Neural cell (in vitro differentiated cells): Measurements from ENCODE around the gene RASGEF1C. TPM values are rescaled to one million over a fixed set of nuclear protein-coding genes. Genes with fewer than 3 reads are reported as not detected.

Experiments
- H2AFZ ChIP-seq: fragments of 200-600, 300-800 bp; sonication (generic), shearing (Covaris generic); 2 replicates; pipeline ENCODE4 v1.6.0; 2014; ENCODE audit warnings: low read depth, mild to moderate bottlenecking, antibody characterized with exemption, low read length, moderate library complexity
- H3F3A ChIP-seq: fragments of 200-600 bp; shearing (Covaris generic); 2 replicates; pipeline ENCODE4 v1.6.1; 2016; ENCODE audit warnings: mild to moderate bottlenecking, moderate library complexity, mixed read lengths, antibody characterized with exemption, low read length; ENCODE audit not compliant: insufficient read depth, poor library complexity, severe bottlenecking
- H3K27ac ChIP-seq: fragments of 200-600, 300-800 bp; sonication (generic), shearing (Covaris generic); 2 replicates; pipeline ENCODE4 v1.5.1; 2014; ENCODE audit warnings: mild to moderate bottlenecking, low read length, moderate library complexity
- H3K27me3 ChIP-seq: fragments of 300-800, 200-600 bp; sonication (generic), shearing (Covaris generic); 2 replicates; pipeline ENCODE4 v1.6.0; 2014; ENCODE audit warnings: mild to moderate bottlenecking, low read depth, low read length, moderate library complexity; ENCODE audit not compliant: insufficient read depth
- H3K36me3 ChIP-seq: fragments of 300-800, 200-600 bp; sonication (generic), shearing (Covaris generic); 2 replicates; pipeline ENCODE4 v1.5.1; 2014; ENCODE audit warnings: mild to moderate bottlenecking, antibody characterized with exemption, low read length, moderate library complexity; ENCODE audit not compliant: insufficient read depth
- H3K4me2 ChIP-seq: fragments of 300-800, 200-600 bp; sonication (generic), shearing (Covaris generic); 2 replicates; pipeline ENCODE4 v1.6.0; 2014; ENCODE audit warnings: mild to moderate bottlenecking, low read length
- H3K4me3 ChIP-seq: fragments of 300-800, 200-600 bp; sonication (generic), shearing (Covaris generic); 2 replicates; pipeline ENCODE4 v1.5.1; 2014; ENCODE audit warnings: mild to moderate bottlenecking, low read length, moderate library complexity
- H3K79me2 ChIP-seq: fragments of 200-600 bp; shearing (Covaris generic); replicated peaks from 2 replicates; pipeline ENCODE4 v1.6.0; 2014; ENCODE audit warnings: mild to moderate bottlenecking, low read length, moderate library complexity; ENCODE audit not compliant: insufficient read depth
- H3K9ac ChIP-seq: fragments of 300-800, 200-600 bp; sonication (generic), shearing (Covaris generic); 2 replicates; pipeline ENCODE4 v1.6.1; 2016; ENCODE audit warnings: mild to moderate bottlenecking, low read length, mixed read lengths
- H3K9me2 ChIP-seq: fragments of 200-600 bp; shearing (Covaris generic); 2 replicates; pipeline ENCODE4 v1.6.1; 2016; ENCODE audit warnings: mild to moderate bottlenecking, low read length, mixed read lengths; ENCODE audit not compliant: insufficient read depth
- H3K9me3 ChIP-seq: fragments of 200-600, 300-800 bp; sonication (generic), shearing (Covaris generic); 2 replicates; pipeline ENCODE4 v1.6.1; 2016; ENCODE audit warnings: mild to moderate bottlenecking, mixed run types, low read length, moderate library complexity, mixed read lengths
- H4K20me1 ChIP-seq: fragments of 200-600 bp; shearing (Covaris generic); 2 replicates; pipeline ENCODE4 v1.6.1; 2016; ENCODE audit warnings: mild to moderate bottlenecking, mixed run types; ENCODE audit not compliant: insufficient read depth
- EP300 ChIP-seq: fragments of 450-650 bp; conservative IDR thresholded peaks from 2 replicates; pipeline ENCODE4 v1.6.1; 2014; ENCODE audit warnings: antibody characterized with exemption, mild to moderate bottlenecking, moderate library complexity; ENCODE audit not compliant: poor library complexity, severe bottlenecking
- EZH2 ChIP-seq: fragments of 200-600, 300-800 bp; shearing (Covaris generic), sonication (generic); IDR thresholded peaks from 2 replicates; pipeline ENCODE4 v1.6.1; 2014; ENCODE audit warnings: antibody characterized with exemption, low read length, borderline replicate concordance, mild to moderate bottlenecking; ENCODE audit not compliant: insufficient read depth, poor library complexity, severe bottlenecking
- MXI1 ChIP-seq: fragments of 450-650 bp; conservative IDR thresholded peaks from 2 replicates; pipeline ENCODE4 v1.6.1; 2014; ENCODE audit warnings: antibody characterized with exemption, mild to moderate bottlenecking; ENCODE audit not compliant: poor library complexity, severe bottlenecking
- POLR2AphosphoS5 ChIP-seq: IDR thresholded peaks from 2 replicates; pipeline ENCODE4 v1.6.1; 2012
- RAD21 ChIP-seq: fragments of 450-650 bp; conservative IDR thresholded peaks from 2 replicates; pipeline ENCODE4 v1.6.1; 2014; ENCODE audit warnings: antibody characterized with exemption, mild to moderate bottlenecking, moderate library complexity
- SMC3 ChIP-seq: fragments of 450-650 bp; conservative IDR thresholded peaks from 2 replicates; pipeline ENCODE4 v1.6.1; 2014; ENCODE audit warnings: antibody characterized with exemption, mild to moderate bottlenecking, moderate library complexity; ENCODE audit not compliant: poor library complexity
- TAF1 ChIP-seq: IDR thresholded peaks from 2 replicates; pipeline ENCODE4 v1.6.1; 2012; ENCODE audit warnings: low read depth
- polyA plus RNA-seq: library from polyadenylated mRNA; depleted of rRNA; stranded (reverse); fragments of >200 nt; gene quantifications from 2 replicates; pipeline ENCODE4 v1.2.3, GENCODE V29; 2014
- TF ChIP-seq, protein P1 (sequence below): IDR thresholded peaks from 2 replicates; pipeline ENCODE4 v1.6.1; 2012; ENCODE audit warnings: borderline replicate concordance
- TF ChIP-seq, protein P2 (sequence below): fragments of 450-650 bp; IDR thresholded peaks from 2 replicates; pipeline ENCODE4 v1.5.1; 2014; ENCODE audit warnings: antibody characterized with exemption, mild to moderate bottlenecking, moderate library complexity; ENCODE audit not compliant: poor library complexity, severe bottlenecking

The RASGEF1C gene
- polyA plus RNA-seq, 1 donor from 2014 or later = 5.3 TPM

DNA sequence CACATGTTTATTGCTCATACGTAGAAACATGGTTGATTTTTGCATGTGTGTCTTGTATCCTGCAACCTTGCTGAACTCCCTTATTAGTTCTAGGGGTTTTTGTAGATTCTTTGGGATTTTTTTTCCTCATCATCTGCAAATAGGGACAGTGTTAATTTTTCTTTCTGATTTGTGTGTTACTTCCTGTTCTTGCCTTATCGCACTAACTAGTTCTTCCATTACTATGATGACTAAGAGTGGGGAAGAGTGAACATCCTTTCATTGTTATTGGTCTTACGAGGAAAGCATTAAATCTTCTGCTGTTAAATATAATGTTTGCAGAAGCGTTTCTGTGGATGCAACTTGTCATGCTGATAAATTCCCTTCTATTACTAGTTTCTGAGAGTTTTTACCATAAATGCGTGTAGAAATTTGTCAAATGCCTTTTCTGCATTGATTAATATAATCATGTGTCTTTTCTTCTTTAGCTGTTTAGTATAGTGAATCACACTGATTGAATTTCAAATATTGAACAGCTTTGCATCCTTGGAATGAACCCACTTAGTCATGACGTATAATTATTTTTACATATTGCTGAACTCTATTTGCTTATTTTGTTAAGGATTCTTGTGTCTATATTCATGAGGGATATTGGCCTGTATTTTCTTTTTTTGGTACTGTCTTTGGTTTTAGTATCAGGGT, 105.4 kb downstream of the RASGEF1C start:
- H3K4me3 ChIP-seq = no peak overlapping the region
- no peaks in the 10 kb centered on the region for H3K36me3 ChIP-seq
- no peaks in the 10 kb centered on the region for H3F3A ChIP-seq
- TF ChIP-seq RAD21 = no peak
- TF ChIP-seq SMC3 = no peak
- TF ChIP-seq TAF1 = no peak
- TF ChIP-seq EP300 = no peak
- TF ChIP-seq EZH2 = no peak
- no peak for TF ChIP-seq POLR2AphosphoS5
- TF ChIP-seq, protein P1, sequence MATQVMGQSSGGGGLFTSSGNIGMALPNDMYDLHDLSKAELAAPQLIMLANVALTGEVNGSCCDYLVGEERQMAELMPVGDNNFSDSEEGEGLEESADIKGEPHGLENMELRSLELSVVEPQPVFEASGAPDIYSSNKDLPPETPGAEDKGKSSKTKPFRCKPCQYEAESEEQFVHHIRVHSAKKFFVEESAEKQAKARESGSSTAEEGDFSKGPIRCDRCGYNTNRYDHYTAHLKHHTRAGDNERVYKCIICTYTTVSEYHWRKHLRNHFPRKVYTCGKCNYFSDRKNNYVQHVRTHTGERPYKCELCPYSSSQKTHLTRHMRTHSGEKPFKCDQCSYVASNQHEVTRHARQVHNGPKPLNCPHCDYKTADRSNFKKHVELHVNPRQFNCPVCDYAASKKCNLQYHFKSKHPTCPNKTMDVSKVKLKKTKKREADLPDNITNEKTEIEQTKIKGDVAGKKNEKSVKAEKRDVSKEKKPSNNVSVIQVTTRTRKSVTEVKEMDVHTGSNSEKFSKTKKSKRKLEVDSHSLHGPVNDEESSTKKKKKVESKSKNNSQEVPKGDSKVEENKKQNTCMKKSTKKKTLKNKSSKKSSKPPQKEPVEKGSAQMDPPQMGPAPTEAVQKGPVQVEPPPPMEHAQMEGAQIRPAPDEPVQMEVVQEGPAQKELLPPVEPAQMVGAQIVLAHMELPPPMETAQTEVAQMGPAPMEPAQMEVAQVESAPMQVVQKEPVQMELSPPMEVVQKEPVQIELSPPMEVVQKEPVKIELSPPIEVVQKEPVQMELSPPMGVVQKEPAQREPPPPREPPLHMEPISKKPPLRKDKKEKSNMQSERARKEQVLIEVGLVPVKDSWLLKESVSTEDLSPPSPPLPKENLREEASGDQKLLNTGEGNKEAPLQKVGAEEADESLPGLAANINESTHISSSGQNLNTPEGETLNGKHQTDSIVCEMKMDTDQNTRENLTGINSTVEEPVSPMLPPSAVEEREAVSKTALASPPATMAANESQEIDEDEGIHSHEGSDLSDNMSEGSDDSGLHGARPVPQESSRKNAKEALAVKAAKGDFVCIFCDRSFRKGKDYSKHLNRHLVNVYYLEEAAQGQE = no peak
- TF ChIP-seq, protein P2, sequence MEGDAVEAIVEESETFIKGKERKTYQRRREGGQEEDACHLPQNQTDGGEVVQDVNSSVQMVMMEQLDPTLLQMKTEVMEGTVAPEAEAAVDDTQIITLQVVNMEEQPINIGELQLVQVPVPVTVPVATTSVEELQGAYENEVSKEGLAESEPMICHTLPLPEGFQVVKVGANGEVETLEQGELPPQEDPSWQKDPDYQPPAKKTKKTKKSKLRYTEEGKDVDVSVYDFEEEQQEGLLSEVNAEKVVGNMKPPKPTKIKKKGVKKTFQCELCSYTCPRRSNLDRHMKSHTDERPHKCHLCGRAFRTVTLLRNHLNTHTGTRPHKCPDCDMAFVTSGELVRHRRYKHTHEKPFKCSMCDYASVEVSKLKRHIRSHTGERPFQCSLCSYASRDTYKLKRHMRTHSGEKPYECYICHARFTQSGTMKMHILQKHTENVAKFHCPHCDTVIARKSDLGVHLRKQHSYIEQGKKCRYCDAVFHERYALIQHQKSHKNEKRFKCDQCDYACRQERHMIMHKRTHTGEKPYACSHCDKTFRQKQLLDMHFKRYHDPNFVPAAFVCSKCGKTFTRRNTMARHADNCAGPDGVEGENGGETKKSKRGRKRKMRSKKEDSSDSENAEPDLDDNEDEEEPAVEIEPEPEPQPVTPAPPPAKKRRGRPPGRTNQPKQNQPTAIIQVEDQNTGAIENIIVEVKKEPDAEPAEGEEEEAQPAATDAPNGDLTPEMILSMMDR = no peak
- TF ChIP-seq MXI1 = no peak
- no peak overlapping the region for H2AFZ ChIP-seq
- no peaks in the 10 kb centered on the region for H3K27me3 ChIP-seq
- H3K9ac ChIP-seq = no peak overlapping the region
- H3K27ac ChIP-seq = no peak overlapping the region
- H3K9me2 ChIP-seq = no peaks in the 10 kb centered on the region
- no peaks in the 10 kb centered on the region for H4K20me1 ChIP-seq
- H3K79me2 ChIP-seq = no peaks in the 10 kb centered on the region
- no peaks in the 10 kb centered on the region for H3K9me3 ChIP-seq
- no peak overlapping the region for H3K4me2 ChIP-seq

DNA sequence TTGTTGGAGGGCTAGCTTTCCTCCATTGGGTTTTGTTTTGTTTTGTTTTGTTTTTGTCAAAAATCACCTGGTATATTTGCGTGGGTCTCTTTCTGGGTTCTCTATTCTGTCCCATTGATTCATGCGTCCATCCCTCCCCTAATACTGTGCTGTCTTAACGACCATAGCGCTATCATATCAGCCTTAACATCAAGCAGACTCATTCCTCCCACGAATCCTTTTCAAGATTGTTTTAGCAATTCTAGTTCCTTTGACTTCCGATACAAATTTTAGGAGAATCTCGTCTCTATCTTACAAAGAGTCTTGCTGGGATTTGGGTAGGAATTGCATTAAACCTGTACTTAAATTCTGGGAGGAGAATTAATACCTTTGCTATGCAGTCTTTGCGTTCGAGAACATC, 106.4 kb downstream of the RASGEF1C start:
- TF ChIP-seq, protein P1 = no peak
- TF ChIP-seq MXI1 (no peak), EP300 (no peak), POLR2AphosphoS5 (no peak), SMC3 (no peak), RAD21 (no peak), EZH2 (no peak), TAF1 (no peak)
- Histone ChIP-seq H3K9ac (no peak overlapping the region), H3K4me2 (no peak overlapping the region), H3K9me2 (no peaks in the 10 kb centered on the region), H3K36me3 (no peaks in the 10 kb centered on the region), H3K27me3 (no peaks in the 10 kb centered on the region), H3K79me2 (no peaks in the 10 kb centered on the region), H4K20me1 (no peaks in the 10 kb centered on the region), H3F3A (no peaks in the 10 kb centered on the region), H3K9me3 (no peaks in the 10 kb centered on the region), H2AFZ (no peak overlapping the region), H3K27ac (no peak overlapping the region), H3K4me3 (no peak overlapping the region)
